K562 (cell line): ENCODE results near the gene UBE2Q1. TPM values are rescaled to one million over a fixed set of nuclear protein-coding genes. Genes with fewer than 3 reads are reported as not detected.
A peak's percentile ranks its signal among the peaks of the same experiment; 100 is the strongest.

Experiments
- ATAC-seq: fragments of 200-7000 bp; cut with Tn5 transposase; 3 replicates; pipeline ENCODE4 v1.9.1; 2020; ENCODE audit warnings: moderate library complexity
- BruUV-seq: library from RNA; stranded (reverse); fragments of 400-500 nt; replicated peaks from 2 replicates; lab custom pipeline; 2021; lab: Mats Ljungman, UMichigan
- CTCF ChIA-PET: fragments of 300-600 bp; formaldehyde crosslinking; extraction: SDS; loops from one replicate; lab custom pipeline; 2021; ENCODE audit warnings: low intra/inter-chr PET ratio; lab: Yijun Ruan, JAX
- POLR2A ChIA-PET: fragments of 300-600, 350-650 bp; sonication (Branson Sonifier 250); formaldehyde crosslinking; extraction: SDS; loops from one replicate; lab custom pipeline; 2021; ENCODE audit warnings: antibody characterized with exemption, inconsistent platforms; lab: Yijun Ruan, JAX
- DNase-seq, 4 experiments: peaks; one replicate each; pipeline versions ENCODE4 v3.0.0 to v3.0.0-alpha.2; 2011 to 2018; ENCODE audit warnings: low spot score in 3 of 4, mixed read lengths in 3 of 4; ENCODE audit errors: extremely low read depth in 1 of 4
- FAIRE-seq: peaks from 2 replicates; lab custom pipeline; 2011; peaks lifted over from hg19 to GRCh38; lab: Jason Lieb, UNC
- H2AFZ ChIP-seq: 2 replicates; pipeline ENCODE4 v1.6.0; 2011; ENCODE audit warnings: low read depth, low read length, control low read depth, inconsistent platforms
- H3K27ac ChIP-seq: fragments of 200-600 bp; 3 replicates; pipeline ENCODE4 v1.8.0; 2011; ENCODE audit warnings: low read depth, mild to moderate bottlenecking, control low read depth, inconsistent platforms, low read length, moderate library complexity, mixed read lengths; ENCODE audit errors: extremely low read depth
- H3K27me3 ChIP-seq, 2 experiments: fragments of 300-600 bp in 1 of 2; 2 replicates in 1 of 2; 3 replicates in 1 of 2; pipeline versions ENCODE4 v1.6.0 to v1.8.0; 2011; ENCODE audit warnings: inconsistent platforms in 2 of 2, low read length in 2 of 2, mild to moderate bottlenecking in 1 of 2, mixed read lengths in 1 of 2, moderate library complexity in 1 of 2; ENCODE audit not compliant: control insufficient read depth in 2 of 2, insufficient read depth in 2 of 2
- H3K36me3 ChIP-seq: fragments of 300-600 bp; 3 replicates; pipeline ENCODE4 v1.8.0; 2011; ENCODE audit warnings: mild to moderate bottlenecking, low read length, inconsistent platforms; ENCODE audit not compliant: control insufficient read depth, insufficient read depth
- H3K4me1 ChIP-seq, 2 experiments: fragments of 200-600 bp in 1 of 2; replicated peaks in 1 of 2; 2 replicates in 1 of 2; 3 replicates in 1 of 2; pipeline versions ENCODE4 v1.5.1 to v1.8.0; 2011; ENCODE audit warnings: inconsistent platforms in 2 of 2, low read length in 2 of 2, mild to moderate bottlenecking in 1 of 2, mixed read lengths in 1 of 2, moderate library complexity in 1 of 2; ENCODE audit not compliant: control insufficient read depth in 2 of 2, insufficient read depth in 2 of 2
- H3K4me2 ChIP-seq: 2 replicates; pipeline ENCODE4 v1.6.1; 2011; ENCODE audit warnings: low read length, control low read depth, inconsistent platforms, mixed read lengths; ENCODE audit not compliant: insufficient read depth
- H3K4me3 ChIP-seq: fragments of 200-600 bp; sonication (generic), shearing (Covaris generic); 2 replicates; pipeline ENCODE4 v1.5.1; 2016; ENCODE audit warnings: control low read depth, inconsistent platforms
- H3K79me2 ChIP-seq: fragments of 200-600 bp; 3 replicates; pipeline ENCODE4 v1.8.0; 2011; ENCODE audit warnings: low read length, inconsistent platforms; ENCODE audit not compliant: control insufficient read depth, insufficient read depth
- H3K9ac ChIP-seq, 2 experiments: 2 replicates each; pipeline versions ENCODE4 v1.6.0 to v1.6.1; 2011; ENCODE audit warnings: low read depth in 2 of 2, low read length in 2 of 2, control low read depth in 1 of 2, inconsistent platforms in 1 of 2, mild to moderate bottlenecking in 1 of 2, mixed read lengths in 1 of 2; ENCODE audit not compliant: insufficient read depth in 1 of 2
- H3K9me1 ChIP-seq: one replicate; pipeline ENCODE4 v1.6.0; 2011; ENCODE audit warnings: inconsistent platforms, mild to moderate bottlenecking, low read length, moderate library complexity; ENCODE audit not compliant: control insufficient read depth, insufficient read depth
- H3K9me3 ChIP-seq: replicated peaks from 2 replicates; pipeline ENCODE4 v1.5.1; 2011; ENCODE audit warnings: low read depth, low read length, inconsistent platforms; ENCODE audit not compliant: control insufficient read depth, insufficient read depth
- H4K20me1 ChIP-seq: replicated peaks from 2 replicates; pipeline ENCODE4 v1.6.1; 2011; ENCODE audit warnings: low read length, inconsistent platforms, mixed read lengths; ENCODE audit not compliant: control insufficient read depth, insufficient read depth
- MNT ChIP-seq, 2 experiments: fragments of 450-650 bp; conservative IDR thresholded peaks; 2 replicates each; pipeline ENCODE4 v1.6.1; 2017; ENCODE audit warnings: mild to moderate bottlenecking in 2 of 2, moderate library complexity in 2 of 2
- NFXL1 ChIP-seq: fragments of 450-650 bp; formaldehyde crosslinking; IDR thresholded peaks from 2 replicates; pipeline ENCODE4 v1.4.0; 2021; ENCODE audit warnings: mild to moderate bottlenecking
- PHF20 ChIP-seq: fragments of 450-650 bp; IDR thresholded peaks from 2 replicates; pipeline ENCODE4 v1.6.1; 2018; ENCODE audit not compliant: partially characterized antibody
- POLR2A ChIP-seq: fragments of 450-650 bp; conservative IDR thresholded peaks from 2 replicates; pipeline ENCODE4 v1.6.1; 2016
- RFX1 ChIP-seq: fragments of 450-650 bp; IDR thresholded peaks from 2 replicates; pipeline ENCODE4 v1.6.1; 2016; ENCODE audit warnings: mild to moderate bottlenecking, moderate library complexity
- ZC3H8 ChIP-seq: fragments of 450-650 bp; IDR thresholded peaks from 2 replicates; pipeline ENCODE4 v1.6.1; 2017
- WGBS: fragments of 100-300 bp; shearing (Covaris generic); methylation state at CpG from one replicate; pipeline ENCODE4 v1.1.6; 2016; ENCODE audit warnings: low coverage, mixed read lengths; ENCODE audit not compliant: insufficient coverage; ENCODE audit errors: missing lambda C conversion rate; 5-methylcytosine and 5-hydroxymethylcytosine counted together
- in situ Hi-C: fragments of 300-500 bp; cut with MboI; formaldehyde crosslinking; loops from 4 replicates; pipeline ENCODE4 v1.15.0; 2018; ENCODE audit warnings: inconsistent platforms, mixed read lengths
- intact Hi-C: fragments of 100-400 bp; cut with micrococcal nuclease; formaldehyde crosslinking; loops from 2 replicates; pipeline ENCODE4 v1.14.2; 2022
- polyA plus RNA-seq, 8 experiments: library from polyadenylated mRNA; depleted of rRNA in 4 of 8; stranded (reverse) in 5 of 8; unstranded in 3 of 8; fragments of >200 nt; fragmentation: Nextera tagmentation in 2 of 8; fragmentation: Illumina TruSeq in 1 of 8; extraction: Ambion mirVana in 2 of 8; extraction: Trizol in 1 of 8; gene quantifications; 2 replicates each; pipeline versions ENCODE4 v1.2.1 to v1.2.3, GENCODE V29; 2011 to 2014; ENCODE audit warnings: inconsistent platforms in 1 of 8, missing spikeins in 1 of 8
- total RNA-seq, 7 experiments: library from RNA; depleted of rRNA in 6 of 7; stranded (reverse); fragments of >200 nt in 6 of 7; fragmentation: Illumina TruSeq in 2 of 7; extraction: Trizol in 2 of 7; gene quantifications; 2 replicates each; pipeline versions ENCODE4 v1.2.1 to v1.2.3, GENCODE V29; 2011 to 2021; ENCODE audit warnings: low replicate concordance in 1 of 7

Gene UBE2Q1
- total and polyA plus RNA-seq, 9 of the 15 experiments (the other 6 are each of a cell fraction or from before 2014, with no cell fraction given) = 8.0 to 58.8 (median 27.6) TPM

GRCh38 chr1:154578058-154578418, 19.6 kb upstream of the UBE2Q1 start:
- H3K9ac ChIP-seq = no peak overlapping the region; a peak in 1 of 4 replicates

More at GRCh38 chr1:154578058-154578418, 19.6 kb upstream of the UBE2Q1 start:
- H2AFZ ChIP-seq = no peak overlapping the region
- no peaks in the 10 kb centered on the region for H3K79me2 ChIP-seq
- no peak for FAIRE-seq
- no peak for ATAC-seq
- no TSS peak for BruUV-seq
- no peak overlapping the region for H3K27ac ChIP-seq
- peaks cover 3% of the 10 kb centered on the region for H3K9me1 ChIP-seq
- H3K9me3 ChIP-seq = no peaks in the 10 kb centered on the region
- no peak overlapping the region for H3K4me2 ChIP-seq
- CTCF ChIA-PET = no interaction called here
- peaks cover 32% of the 10 kb centered on the region for H3K36me3 ChIP-seq
- H3K27me3 ChIP-seq = peaks cover 4 to 9% of the 10 kb centered on the region in 2 experiments; a peak in 4 of 5 replicates
- intact Hi-C loops = no loop called here
- H4K20me1 ChIP-seq = peaks cover 18% of the 10 kb centered on the region
- POLR2A ChIA-PET = interaction anchor here (0.7 to 2.2 kb wide), 3 partner anchors 10 to 57 kb away, joined by 3 to 11 read pairs (median 5); partner anchors contain the start of genes ADAR and CHRNB2
- WGBS = 77% methylated on average over 6 of the region's 6 CpGs
- DNase-seq = no peak
- 0 out of 2 replicates have a peak, but pooled peaks have one; percentile 3 for TF ChIP-seq POLR2A
- TF ChIP-seq MNT (conservative IDR thresholded peaks at IDR 0.05) = no peak
- no peak for TF ChIP-seq RFX1
- no peak for TF ChIP-seq ZC3H8
- TF ChIP-seq NFXL1 (CRISPR knock-in tag) = no peak
- no peak for TF ChIP-seq PHF20
- H3K4me1 ChIP-seq = no peaks in the 10 kb centered on the region
- H3K4me3 ChIP-seq = no peak overlapping the region
- in situ Hi-C loops = no loop called here
